Left lung (tissue), 10 donors: ENCODE measurements around the gene ELF3. TPM values are rescaled to one million over a fixed set of nuclear protein-coding genes. Genes with fewer than 3 reads are reported as not detected.
"Not testable (repeated sequence)": the region's sequence is repeated elsewhere in the genome, so short reads cannot be mapped to it uniquely, and the experiment has no call there.

Source experiments
- ATAC-seq: fragments of 200-7000 bp; cut with Tn5 transposase; one replicate; pipeline ENCODE4 v1.9.1; 2020; ENCODE audit warnings: moderate library complexity
- DNase-seq, 4 donors: peaks; one replicate each; pipeline ENCODE4 v3.0.0-alpha.2; 2013 to 2020
- H3K27ac ChIP-seq, 2 donors: fragments of 200-600 bp; sonication (generic) in 1 of 2; one replicate each; pipeline versions ENCODE4 v1.5.0 to v1.8.0; 2020 to 2021
- H3K27me3 ChIP-seq, 2 donors: fragments of 200-600 bp; sonication (generic) in 1 of 2; one replicate each; pipeline versions ENCODE4 v1.5.0 to v1.8.0; 2020 to 2021
- H3K36me3 ChIP-seq, 2 donors: fragments of 200-600 bp; sonication (generic) in 1 of 2; one replicate each; pipeline versions ENCODE4 v1.5.0 to v1.8.0; 2020 to 2021
- H3K4me1 ChIP-seq, 2 donors: fragments of 200-600 bp; one replicate each; pipeline ENCODE4 v1.8.0; 2021
- H3K4me3 ChIP-seq, 2 donors: fragments of 200-600 bp; sonication (generic) in 1 of 2; one replicate each; pipeline versions ENCODE4 v1.5.0 to v1.8.0; 2020 to 2021; ENCODE audit warnings: mild to moderate bottlenecking in 1 of 2
- H3K9me3 ChIP-seq, 2 donors: fragments of 200-600 bp; sonication (generic) in 1 of 2; one replicate each; pipeline versions ENCODE4 v1.5.0 to v1.8.0; 2020 to 2021
- intact Hi-C, 2 donors: fragments of 100-400 bp; cut with DNase I; formaldehyde crosslinking; loops; one replicate each; pipeline versions ENCODE4 v1.11.2 to v1.14.2; 2022
- microRNA-seq, 2 donors: library from miRNA; unstranded; fragments of <30 nt; microRNA quantifications; one replicate each; pipeline ENCODE4, GENCODE V29; 2019
- polyA plus RNA-seq, 6 donors: library from polyadenylated mRNA; unstranded; fragments of 120-200 nt; gene quantifications; one replicate each; pipeline ENCODE4 v1.2.1, GENCODE V29; 2013; ENCODE audit not compliant: insufficient read length in 6 of 6
- total RNA-seq, 2 donors: library from RNA; stranded (reverse); fragmentation: NEBNext Ultra II Directional; extraction: Animal tissue kit (Norgen Biotek cat#: 25700); gene quantifications; one replicate each; pipeline ENCODE4 v1.2.1, GENCODE V29; 2021
- TF ChIP-seq, protein P1 (sequence below), 2 donors: fragments of 200-600 bp; sonication (generic) in 1 of 2; IDR thresholded peaks; one replicate each; pipeline versions ENCODE4 v1.5.0 to v1.8.0; 2021; ENCODE audit warnings: antibody characterized with exemption in 2 of 2
- donor health status: DM: no; HTN: yes; CAD: no.
- donor health status: DM: no; HTN: no; CAD: no.

ELF3 gene
- total and polyA plus RNA-seq, 8 donors: 59.7 to 146 (median 79.5) TPM

DNA sequence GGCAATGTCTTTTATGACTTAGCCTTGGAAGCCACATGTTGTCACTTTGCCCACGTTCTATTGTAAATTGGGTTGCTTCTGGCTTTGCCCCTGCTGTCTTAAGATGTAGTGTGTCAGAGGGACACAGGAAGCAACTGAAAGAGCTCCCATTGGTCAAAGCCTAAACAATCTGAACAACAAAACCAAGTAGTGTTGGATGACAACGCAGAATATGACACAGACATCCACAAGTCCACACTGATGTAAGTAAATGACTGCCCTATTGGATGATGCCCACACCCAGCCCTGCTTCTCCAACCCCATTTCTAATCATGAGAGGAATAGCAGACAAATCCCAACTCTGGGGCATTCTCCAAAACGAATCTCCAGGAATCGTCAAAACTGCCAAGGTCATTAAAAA lies 50.7 kb downstream of the ELF3 start:
- Histone ChIP-seq H3K27ac (no peak overlapping the region), H3K27me3 (no peaks in the 10 kb centered on the region), H3K9me3 (no peaks in the 10 kb centered on the region), H3K4me1 (no peaks in the 10 kb centered on the region), H3K36me3 (no peaks in the 10 kb centered on the region), H3K4me3 (no peak overlapping the region)
- ATAC-seq (no peak), DNase-seq (no peak)
- TF ChIP-seq, protein P1, sequence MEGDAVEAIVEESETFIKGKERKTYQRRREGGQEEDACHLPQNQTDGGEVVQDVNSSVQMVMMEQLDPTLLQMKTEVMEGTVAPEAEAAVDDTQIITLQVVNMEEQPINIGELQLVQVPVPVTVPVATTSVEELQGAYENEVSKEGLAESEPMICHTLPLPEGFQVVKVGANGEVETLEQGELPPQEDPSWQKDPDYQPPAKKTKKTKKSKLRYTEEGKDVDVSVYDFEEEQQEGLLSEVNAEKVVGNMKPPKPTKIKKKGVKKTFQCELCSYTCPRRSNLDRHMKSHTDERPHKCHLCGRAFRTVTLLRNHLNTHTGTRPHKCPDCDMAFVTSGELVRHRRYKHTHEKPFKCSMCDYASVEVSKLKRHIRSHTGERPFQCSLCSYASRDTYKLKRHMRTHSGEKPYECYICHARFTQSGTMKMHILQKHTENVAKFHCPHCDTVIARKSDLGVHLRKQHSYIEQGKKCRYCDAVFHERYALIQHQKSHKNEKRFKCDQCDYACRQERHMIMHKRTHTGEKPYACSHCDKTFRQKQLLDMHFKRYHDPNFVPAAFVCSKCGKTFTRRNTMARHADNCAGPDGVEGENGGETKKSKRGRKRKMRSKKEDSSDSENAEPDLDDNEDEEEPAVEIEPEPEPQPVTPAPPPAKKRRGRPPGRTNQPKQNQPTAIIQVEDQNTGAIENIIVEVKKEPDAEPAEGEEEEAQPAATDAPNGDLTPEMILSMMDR (IDR thresholded peaks at IDR 0.05): no peak
- intact Hi-C loops: no loop called here

DNA sequence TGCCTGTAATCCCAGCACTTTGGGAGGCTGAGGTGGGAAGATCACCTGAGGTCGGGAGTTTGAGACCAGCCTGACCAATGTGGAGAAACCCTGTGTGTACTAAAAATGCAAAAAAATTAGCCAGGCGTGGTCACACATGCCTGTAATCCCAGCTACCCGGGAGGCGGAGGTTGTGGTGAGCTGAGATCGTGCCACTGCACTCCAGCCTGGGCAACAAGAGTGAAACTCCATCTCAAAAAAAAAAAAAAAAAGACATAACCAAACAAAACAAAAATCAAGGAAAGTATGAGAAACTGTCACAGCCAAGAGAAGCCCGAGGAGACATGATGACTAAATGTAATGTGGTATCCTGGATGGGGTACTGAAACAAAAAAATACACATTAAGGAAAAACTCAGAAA lies 51.4 kb downstream of the ELF3 start:
- H3K4me1 ChIP-seq, ATAC-seq, H3K36me3 ChIP-seq, H3K27me3 ChIP-seq, H3K27ac ChIP-seq, H3K9me3 ChIP-seq, intact Hi-C loops, H3K4me3 ChIP-seq, DNase-seq: not testable (repeated sequence)

DNA sequence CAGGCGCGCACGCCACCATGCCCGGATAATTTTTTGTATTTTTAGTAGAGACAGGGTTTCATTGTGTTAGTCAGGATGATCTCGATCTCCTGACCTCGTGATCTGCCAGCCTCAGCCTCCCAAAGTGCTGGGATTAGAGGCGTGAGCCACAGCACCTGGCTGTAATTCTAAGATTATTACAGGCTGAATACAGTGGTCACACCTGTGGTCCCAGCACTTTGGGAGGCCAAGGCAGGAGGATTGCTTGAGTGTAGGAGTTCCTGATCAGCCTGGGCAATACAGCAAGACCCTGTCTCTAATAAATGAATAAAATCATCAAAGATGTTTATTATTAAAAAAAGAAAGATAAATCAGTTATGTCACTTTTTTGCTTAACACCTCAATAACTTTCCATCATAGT lies 52.2 kb downstream of the ELF3 start:
- H3K27me3 ChIP-seq, intact Hi-C loops, H3K4me3 ChIP-seq, ATAC-seq, H3K9me3 ChIP-seq, H3K36me3 ChIP-seq, H3K4me1 ChIP-seq, H3K27ac ChIP-seq, DNase-seq: not testable (repeated sequence)

DNA sequence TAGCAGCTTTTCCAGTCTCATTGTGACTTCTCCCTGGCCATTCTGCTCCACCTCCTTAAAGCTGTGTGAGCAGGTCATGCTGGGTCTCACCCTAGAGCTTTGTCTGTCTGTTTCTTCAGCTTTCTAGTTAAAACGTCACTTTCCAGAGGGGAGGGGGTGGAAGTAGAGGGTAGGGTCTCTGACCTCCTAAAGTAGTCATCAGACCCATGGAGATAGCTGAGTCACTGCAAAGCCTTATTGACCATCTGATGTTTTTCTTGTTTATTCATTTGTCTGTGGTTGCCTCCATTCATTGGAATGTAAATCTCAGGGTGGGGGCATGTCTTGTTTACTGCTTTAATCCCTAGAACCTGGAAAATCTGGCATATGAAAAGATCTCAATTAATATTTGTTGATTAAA lies 52.7 kb downstream of the ELF3 start:
- intact Hi-C loops: no loop called here
- TF ChIP-seq, protein P1 (IDR thresholded peaks at IDR 0.05): no peak
- no peaks in the 10 kb centered on the region for H3K4me1 ChIP-seq
- no peaks in the 10 kb centered on the region for H3K36me3 ChIP-seq
- H3K4me3 ChIP-seq: no peak overlapping the region
- DNase-seq: no peak
- ATAC-seq: no peak
- H3K27ac ChIP-seq: no peak overlapping the region
- H3K27me3 ChIP-seq: no peaks in the 10 kb centered on the region
- no peaks in the 10 kb centered on the region for H3K9me3 ChIP-seq

DNA sequence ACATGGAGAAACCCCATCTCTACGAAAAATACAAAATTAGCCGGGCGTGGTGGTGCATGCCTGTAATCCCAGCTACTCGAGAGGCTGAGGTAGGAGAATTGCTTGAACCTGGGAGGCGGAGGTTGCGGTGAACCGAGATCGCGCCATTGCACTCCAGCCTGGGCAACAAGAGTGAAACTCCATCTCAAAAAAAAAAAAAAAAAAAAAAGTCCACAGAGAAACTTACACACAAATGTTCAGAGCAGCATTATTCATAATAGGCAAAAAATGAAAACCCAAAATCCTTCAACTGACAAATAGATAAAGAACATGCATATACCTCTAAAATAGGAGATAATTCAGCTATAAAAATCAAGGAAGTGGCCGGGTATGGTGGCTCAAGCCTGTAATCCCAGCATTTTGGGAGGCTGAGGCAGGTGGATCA lies 54.5 kb downstream of the ELF3 start:
- intact Hi-C loops, DNase-seq, H3K36me3 ChIP-seq, H3K4me3 ChIP-seq, H3K9me3 ChIP-seq, H3K27ac ChIP-seq, ATAC-seq, H3K4me1 ChIP-seq, H3K27me3 ChIP-seq: not testable (repeated sequence)

Small RNAs within 50 kb of the gene (microRNA-seq; reads per million reads assigned to microRNA genes)
- gene MIR6740: 0.41 to 0.50 reads per million in 2 donors

Other genes starting within 250 kb of the ELF3 start
- gene IPO9, start 181.4 kb upstream of the ELF3 start, total RNA-seq: 10 to 100 TPM; 49.3 to 59.2 TPM
- gene IPO9, start 181.4 kb upstream of the ELF3 start, polyA plus RNA-seq: 10 to 100 TPM; 73.1 to 94.0 (median 87.9) TPM
- 10 to 100 TPM; 12.7 to 26.1 TPM for gene SHISA4, start 121.7 kb upstream of the ELF3 start, total RNA-seq
- 10 to 100 TPM; 15.7 to 20.8 (median 19.3) TPM for gene SHISA4, start 121.7 kb upstream of the ELF3 start, polyA plus RNA-seq
- gene LMOD1, start 64.0 kb upstream of the ELF3 start, total RNA-seq: 10 to 100 TPM; 17.9 to 20.8 TPM
- 1 to 10 TPM; 3.3 to 5.7 (median 4.6) TPM for gene LMOD1, start 64.0 kb upstream of the ELF3 start, polyA plus RNA-seq
- gene TIMM17A, start 55.1 kb upstream of the ELF3 start, total RNA-seq: 10 to 100 TPM; 42.6 to 56.7 TPM
- gene TIMM17A, start 55.1 kb upstream of the ELF3 start, polyA plus RNA-seq: 10 to 100 TPM; 45.7 to 52.6 (median 50.1) TPM
- 10 to 100 TPM; 77.9 to 81.2 TPM for gene RNPEP, start 27.9 kb upstream of the ELF3 start, total RNA-seq
- 10 to 100 TPM; 56.0 to 74.1 (median 64.1) TPM for gene RNPEP, start 27.9 kb upstream of the ELF3 start, polyA plus RNA-seq
- under 1 TPM; 0.05 to 0.09 TPM for gene GPR37L1, start 112.3 kb downstream of the ELF3 start, total RNA-seq
- under 1 TPM; 0.09 to 0.20 (median 0.11) TPM for gene GPR37L1, start 112.3 kb downstream of the ELF3 start, polyA plus RNA-seq
- gene ARL8A, start 134.2 kb downstream of the ELF3 start, total RNA-seq: 100 to 1,000 TPM in 1 of 2 donors, 10 to 100 TPM in 1; 91.2 to 112 TPM
- gene ARL8A, start 134.2 kb downstream of the ELF3 start, polyA plus RNA-seq: 10 to 100 TPM; 34.3 to 44.1 (median 42.8) TPM
- 10 to 100 TPM in 1 of 2 donors, 1 to 10 TPM in 1; 2.7 to 11.7 TPM for gene PTPN7, start 150.0 kb downstream of the ELF3 start, total RNA-seq
- 1 to 10 TPM; 1.0 to 1.9 (median 1.4) TPM for gene PTPN7, start 150.0 kb downstream of the ELF3 start, polyA plus RNA-seq
- 1 to 10 TPM; 1.5 TPM for gene LGR6, start 183.2 kb downstream of the ELF3 start, total RNA-seq
- gene LGR6, start 183.2 kb downstream of the ELF3 start, polyA plus RNA-seq: 1 to 10 TPM in 5 of 6 donors, under 1 TPM in 1; 0.75 to 1.8 (median 1.4) TPM